GM19099 (cell line): Measurements from ENCODE around the gene SEPTIN5.

ENCODE experiments used
- POLR2A ChIP-seq: IDR thresholded peaks from 3 replicates; pipeline ENCODE4 v1.6.1; 2011; ENCODE audit warnings: low read depth; ENCODE audit not compliant: insufficient read length; ENCODE audit errors: extremely low read depth

The SEPTIN5 gene

GRCh38 chr22:19744350-19745006 is 30.2 kb downstream of the SEPTIN5 start:
- no peak for TF ChIP-seq POLR2A

GRCh38 chr22:19745155-19746101 is 31.1 kb downstream of the SEPTIN5 start:
- no peak for TF ChIP-seq POLR2A

GRCh38 chr22:19746726-19747125 is 32.4 kb downstream of the SEPTIN5 start:
- TF ChIP-seq POLR2A, result no peak

GRCh38 chr22:19747551-19747950 is 33.2 kb downstream of the SEPTIN5 start:
- TF ChIP-seq POLR2A, result no peak

- no peak for TF ChIP-seq POLR2A
These were observed 33.8 kb downstream of the SEPTIN5 start for GRCh38 chr22:19748139-19748538.

- TF ChIP-seq POLR2A, result no peak
These were observed 34.8 kb downstream of the SEPTIN5 start for GRCh38 chr22:19748991-19749664.

GRCh38 chr22:19749876-19750275 is 35.6 kb downstream of the SEPTIN5 start:
- no peak for TF ChIP-seq POLR2A

- TF ChIP-seq POLR2A, result no peak
These were observed 36.5 kb downstream of the SEPTIN5 start for GRCh38 chr22:19750507-19751490.

GRCh38 chr22:19751497-19752245 is 37.4 kb downstream of the SEPTIN5 start:
- TF ChIP-seq POLR2A, result no peak

- no peak for TF ChIP-seq POLR2A
These were observed 39.0 kb downstream of the SEPTIN5 start for GRCh38 chr22:19753090-19753842.

- no peak for TF ChIP-seq POLR2A
These were observed 39.8 kb downstream of the SEPTIN5 start for GRCh38 chr22:19753996-19754700.

GRCh38 chr22:19754701-19755144 is 40.4 kb downstream of the SEPTIN5 start:
- TF ChIP-seq POLR2A, result no peak
